HL-60/S4 (cell line): ENCODE measurements around the gene TLCD3B.

Source experiments
- in situ Hi-C: fragments of 300-500 bp; cut with MboI; formaldehyde crosslinking; loops from 2 replicates; pipeline ENCODE4 v1.14.3; 2022; ENCODE audit warnings: low sequenced_read_pairs

The TLCD3B gene

DNA sequence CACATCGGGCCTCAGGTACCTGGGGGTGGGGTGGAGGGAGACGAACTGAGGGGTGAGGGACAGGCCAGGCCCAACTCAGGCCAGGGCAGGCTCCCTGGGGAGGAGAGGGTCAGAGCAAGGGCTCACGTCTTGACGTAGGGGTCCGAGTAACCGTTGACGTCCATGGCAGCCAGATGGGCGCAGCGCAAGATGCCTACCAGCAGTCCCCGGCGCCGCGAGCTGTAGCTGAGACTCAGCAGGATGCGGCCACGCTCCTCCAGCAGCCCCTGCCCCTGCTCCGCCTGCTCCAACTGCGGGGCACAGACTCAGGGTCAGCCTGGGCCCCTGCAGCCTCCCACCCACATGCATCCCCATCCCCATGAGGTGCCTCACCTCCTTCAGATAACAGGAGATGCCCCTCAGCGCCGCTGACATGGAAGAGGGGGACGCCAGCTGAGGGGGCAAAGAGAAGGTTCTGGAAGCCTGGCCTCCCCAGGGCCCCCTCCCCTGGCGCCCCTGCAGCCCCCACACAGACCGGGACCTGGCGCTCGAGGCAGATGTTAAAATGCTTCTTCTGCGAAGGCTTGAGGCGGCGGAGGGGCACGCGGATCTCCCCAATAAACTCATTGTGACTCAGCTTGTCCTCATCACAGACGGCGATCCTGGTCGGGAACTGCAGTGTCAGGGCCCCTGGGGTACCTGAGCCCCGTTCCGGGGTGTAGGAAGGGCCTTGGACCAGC, 24.3 kb downstream of the TLCD3B start:
- in situ Hi-C loops, result no loop called here

DNA sequence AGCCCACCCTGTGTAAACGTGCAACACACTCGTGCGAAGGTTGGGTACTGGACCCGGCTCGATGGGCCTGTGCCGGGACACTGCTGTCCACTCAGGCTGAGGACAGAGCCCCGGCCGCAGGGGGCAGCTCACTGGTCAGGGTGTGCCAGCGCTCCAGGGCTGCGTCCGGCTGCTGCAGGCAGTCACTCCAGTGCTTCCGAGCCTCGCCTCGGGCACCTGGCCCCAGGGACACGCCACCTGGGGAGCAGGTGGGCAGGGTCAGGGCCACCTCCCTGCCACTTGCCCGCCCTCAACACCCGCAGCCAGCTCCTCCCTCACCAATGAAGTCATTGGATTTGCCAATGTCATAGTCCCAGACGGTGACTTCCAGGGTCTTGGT, 25.0 kb downstream of the TLCD3B start:
- in situ Hi-C loops, result no loop called here

DNA sequence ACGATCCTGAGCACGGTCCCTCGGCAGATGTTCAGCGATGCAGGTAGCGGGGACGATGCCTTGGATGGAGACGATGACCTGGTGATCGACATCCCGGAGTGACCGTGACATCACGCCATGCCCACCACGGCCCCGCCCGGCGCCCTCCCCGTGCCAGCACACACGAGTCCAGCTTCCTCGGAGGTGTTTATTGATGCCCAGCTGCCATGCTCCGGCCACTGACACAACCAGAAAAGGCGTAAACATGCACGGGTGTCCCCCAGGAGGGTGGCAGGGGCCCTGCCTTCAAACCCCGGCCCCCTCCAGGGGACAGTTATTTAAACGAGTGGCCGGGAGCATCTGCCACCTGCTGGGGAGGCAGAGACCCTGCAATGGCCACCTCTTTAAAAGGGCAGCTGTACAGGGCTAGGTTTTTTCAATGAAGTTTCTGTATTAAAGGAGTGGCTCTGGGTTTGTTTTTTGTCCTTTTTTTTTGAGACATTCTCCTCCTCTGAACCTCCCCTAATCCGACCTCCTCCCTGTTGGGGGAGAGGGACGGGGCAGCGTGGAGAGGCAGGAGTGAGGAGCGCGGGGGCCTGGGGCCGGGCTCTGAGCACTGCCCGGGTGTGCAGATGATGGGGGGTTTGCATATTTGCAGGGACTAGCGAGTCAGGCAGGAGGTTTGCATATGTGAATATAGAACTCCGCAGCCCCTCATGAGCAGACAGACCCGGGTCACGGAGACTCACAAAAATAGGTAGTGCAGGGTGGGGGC, 25.6 kb downstream of the TLCD3B start:
- in situ Hi-C loops, result no loop called here

- in situ Hi-C loops, result no loop called here
Observed at GRCh38 chr16:30004811-30005242, 26.2 kb downstream of the TLCD3B start.

- in situ Hi-C loops, result no loop called here
Observed at GRCh38 chr16:30004424-30004776, 26.7 kb downstream of the TLCD3B start.

DNA sequence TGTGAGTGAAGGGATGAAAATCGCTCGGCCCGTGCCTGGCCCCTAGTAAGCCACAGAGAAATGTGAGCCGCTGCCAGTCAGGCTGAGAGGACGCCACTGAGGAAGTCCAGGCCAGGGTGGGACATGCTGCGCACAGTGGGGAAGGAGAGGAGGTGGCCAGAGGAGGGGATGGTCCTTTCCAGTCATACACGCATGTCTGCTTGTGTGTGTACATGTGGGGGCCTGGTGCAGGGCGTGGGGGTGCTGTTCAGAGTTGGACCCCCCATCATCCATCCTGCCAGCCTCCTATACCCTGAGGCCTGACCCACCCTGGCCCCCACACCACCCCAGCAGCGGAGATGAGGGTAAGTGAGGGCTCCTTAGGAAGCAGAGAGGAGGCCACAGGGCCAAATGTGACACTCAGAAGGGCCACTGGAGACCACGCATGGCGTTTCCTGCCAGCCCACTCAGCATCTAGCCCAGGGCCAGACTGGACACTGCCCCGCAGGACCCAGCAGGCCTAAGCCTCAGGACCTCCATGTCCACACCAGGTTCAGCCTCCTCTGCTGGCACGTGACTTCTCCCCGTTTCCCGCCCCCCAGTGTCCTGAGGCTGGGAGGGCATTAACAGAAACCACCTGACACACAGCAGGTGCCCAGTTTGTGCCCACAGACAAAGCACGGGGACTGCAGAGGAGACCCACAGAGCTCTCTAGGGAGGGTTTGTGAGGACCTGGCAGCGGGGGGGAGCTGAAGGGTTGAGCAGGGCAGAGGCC, 27.2 kb downstream of the TLCD3B start:
- in situ Hi-C loops, result no loop called here

GRCh38 chr16:30002614-30003346, 28.3 kb downstream of the TLCD3B start:
- in situ Hi-C loops, result no loop called here

GRCh38 chr16:30000735-30001631, 30.1 kb downstream of the TLCD3B start:
- in situ Hi-C loops, result no loop called here

DNA sequence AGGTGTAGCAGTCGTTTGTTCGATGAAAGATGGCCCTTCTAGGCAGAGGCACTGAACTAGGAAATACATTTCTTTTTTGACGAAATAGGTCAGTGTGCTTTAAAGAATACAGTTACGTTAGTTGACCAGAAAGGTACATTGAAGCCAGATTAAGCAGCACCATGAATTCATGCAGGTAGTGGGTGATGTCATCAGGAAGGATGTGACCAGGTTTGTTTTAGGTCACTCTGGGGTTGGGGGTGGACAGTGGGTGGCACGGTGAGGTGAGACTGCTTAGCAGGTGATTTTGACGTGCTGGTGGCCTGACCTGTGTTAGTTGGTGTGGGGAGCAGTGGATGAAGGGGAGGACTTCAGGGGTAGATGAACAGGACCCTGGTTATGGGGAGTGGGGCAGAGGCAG, 31.5 kb downstream of the TLCD3B start:
- in situ Hi-C loops, result no loop called here

GRCh38 chr16:29996766-29997250, 34.3 kb downstream of the TLCD3B start:
- in situ Hi-C loops, result no loop called here

DNA sequence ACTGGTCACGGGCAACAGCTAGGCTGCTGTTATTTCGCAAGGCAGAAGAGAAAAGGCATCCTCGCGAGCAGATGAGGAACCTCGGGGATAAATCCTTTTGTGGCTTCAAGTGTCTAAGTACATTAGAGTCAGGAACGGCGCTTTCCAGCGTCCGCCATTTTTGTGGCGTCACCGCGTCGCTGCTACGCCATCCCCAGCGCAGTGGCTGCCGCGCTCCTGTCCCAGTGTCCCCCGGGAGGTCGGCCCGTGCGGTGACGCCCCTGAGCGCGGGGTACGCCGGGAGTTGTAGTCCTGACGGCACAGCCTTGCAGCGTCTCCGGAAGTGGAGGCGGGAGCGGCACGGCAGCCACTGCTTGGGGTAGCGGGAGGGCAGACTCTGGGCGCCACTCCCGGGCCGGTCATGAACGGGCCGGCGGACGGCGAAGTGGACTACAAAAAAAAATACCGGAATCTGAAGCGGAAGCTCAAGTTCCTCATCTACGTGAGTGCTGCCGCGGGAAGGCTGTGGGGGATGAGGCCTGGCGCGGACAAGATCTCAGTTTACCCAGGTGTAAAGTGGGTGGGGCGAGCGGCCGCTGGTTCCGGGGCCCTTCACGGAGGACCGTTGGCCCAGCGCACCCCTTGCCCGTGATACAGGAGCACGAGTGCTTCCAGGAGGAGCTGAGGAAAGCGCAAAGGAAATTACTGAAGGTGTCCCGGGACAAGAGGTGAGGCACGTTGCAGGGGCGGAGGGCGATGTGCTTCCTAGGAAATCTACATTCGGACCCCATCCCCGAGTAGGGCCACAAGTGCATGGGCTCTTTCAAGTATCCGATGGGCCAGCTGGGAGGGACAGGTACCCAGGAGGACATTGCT, 34.9 kb downstream of the TLCD3B start, which contains the start of gene INO80E:
Gene INO80E, plus strand, starts transcription at position 331 of the 855 bp plus-strand sequence. Its CDS starts 70 bp downstream, at position 401.
- in situ Hi-C loops, result no loop called here

DNA sequence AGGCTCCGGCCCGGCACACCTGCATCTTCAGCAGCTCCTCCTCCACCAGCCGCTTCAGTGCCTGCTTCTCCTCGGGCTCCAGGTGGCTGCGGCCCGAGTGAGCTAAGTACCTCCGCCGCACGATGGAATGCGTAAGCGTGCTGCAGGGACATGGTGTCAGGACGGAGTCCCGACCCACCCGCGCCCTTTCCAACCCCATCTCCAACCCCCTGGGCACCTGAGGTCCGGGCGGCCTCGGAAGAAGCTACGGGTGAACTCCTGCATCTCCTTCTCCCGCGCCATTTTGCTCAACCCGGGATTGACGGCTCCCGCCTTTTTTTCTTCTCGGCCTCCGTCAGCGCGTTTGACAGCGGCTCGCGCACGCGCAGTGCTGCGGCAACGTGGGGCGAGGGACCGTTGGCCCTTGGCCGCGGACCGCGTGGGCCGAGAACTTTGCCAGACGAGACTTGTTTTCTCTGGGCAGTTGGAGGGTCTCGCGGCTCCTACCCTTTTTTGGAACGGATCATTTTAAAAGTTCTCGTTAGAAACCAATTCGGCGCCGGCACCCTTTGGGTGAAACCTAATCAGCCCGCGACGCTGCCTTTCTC, 35.7 kb downstream of the TLCD3B start, which contains the start of gene HIRIP3:
Gene HIRIP3, minus strand, starts transcription at position 294 of the 587 bp plus-strand sequence. Its CDS starts 12 bp downstream, at position 282.
- in situ Hi-C loops, result no loop called here

GRCh38 chr16:29994600-29995323, 36.3 kb downstream of the TLCD3B start:
- in situ Hi-C loops, result no loop called here

DNA sequence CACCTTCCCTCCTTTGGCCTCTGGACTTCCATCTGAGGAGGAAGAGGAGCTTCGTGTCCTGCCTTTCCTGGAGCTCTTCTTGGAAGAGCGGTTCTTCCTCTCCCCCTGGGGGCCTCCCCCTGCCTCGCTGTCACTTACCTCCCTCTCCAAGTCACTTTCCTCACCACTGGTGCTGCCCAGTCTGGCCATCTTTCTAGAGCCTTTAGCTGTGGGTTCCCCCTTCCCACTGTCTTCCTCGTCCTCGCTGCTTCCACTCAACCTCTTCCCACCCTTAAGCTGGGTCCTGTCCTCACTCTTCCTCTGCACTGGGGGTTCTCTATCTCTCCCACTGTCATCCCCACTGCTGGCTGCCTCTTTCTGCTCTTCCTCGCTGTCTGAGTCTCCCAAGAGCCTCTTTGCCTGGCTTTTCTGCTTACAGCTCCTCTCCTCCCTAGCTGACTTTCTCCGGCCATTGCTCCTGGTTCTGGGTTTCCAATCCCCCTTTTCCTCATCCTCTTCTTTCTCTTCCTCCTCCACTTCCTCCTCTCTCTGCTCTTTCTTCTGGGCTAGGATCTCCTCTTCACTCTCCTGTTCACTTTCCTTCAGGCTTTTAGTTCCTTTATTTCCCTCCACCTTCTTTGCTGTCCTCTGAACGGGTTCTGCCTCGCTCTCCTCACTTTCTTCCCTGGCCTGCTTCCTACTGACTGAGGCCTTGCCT, 37.0 kb downstream of the TLCD3B start:
- in situ Hi-C loops, result no loop called here

- in situ Hi-C loops, result no loop called here
Observed at GRCh38 chr16:29993191-29993902, 37.7 kb downstream of the TLCD3B start.

DNA sequence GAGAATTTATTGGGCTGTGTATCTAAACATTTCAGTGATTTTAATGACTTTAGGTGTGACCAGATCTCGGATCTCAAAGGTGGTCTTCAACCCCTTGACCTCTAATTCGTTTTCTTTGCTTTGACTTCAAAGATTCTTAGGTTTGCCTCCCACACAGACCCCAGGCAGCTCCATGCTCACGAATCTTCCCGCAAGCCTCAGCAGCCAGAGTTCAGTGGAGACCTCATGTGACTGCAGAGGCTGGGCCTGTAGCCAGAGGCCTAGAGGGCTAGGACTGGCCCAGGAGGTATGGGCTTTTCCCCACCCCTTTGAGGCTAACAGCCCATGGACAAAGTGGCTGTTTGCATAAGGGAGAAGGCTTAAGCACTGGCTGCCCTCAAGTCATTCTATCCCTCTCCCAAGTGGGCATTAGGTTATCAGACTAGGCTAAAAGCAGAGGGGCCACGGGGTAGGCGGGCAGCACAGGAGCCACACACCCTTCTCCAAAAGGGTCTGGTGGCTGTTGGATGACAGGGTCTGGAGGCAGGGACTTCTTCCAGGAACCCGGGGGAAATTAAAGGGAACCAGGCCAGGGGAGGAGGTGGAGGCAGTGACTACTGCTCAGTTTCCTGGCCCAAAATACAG, 38.6 kb downstream of the TLCD3B start:
- in situ Hi-C loops, result no loop called here
